ENCODE data around the gene GRB2. TPM values are rescaled to one million over a fixed set of nuclear protein-coding genes. Genes with fewer than 3 reads are reported as not detected.
"Not testable (repeated sequence)": the region's sequence is repeated elsewhere in the genome, so short reads cannot be mapped to it uniquely, and the experiment has no call there.

Gene GRB2
- total and polyA plus RNA-seq, 5 donors from 2014 or later: 131 to 152 (median 141) TPM

DNA sequence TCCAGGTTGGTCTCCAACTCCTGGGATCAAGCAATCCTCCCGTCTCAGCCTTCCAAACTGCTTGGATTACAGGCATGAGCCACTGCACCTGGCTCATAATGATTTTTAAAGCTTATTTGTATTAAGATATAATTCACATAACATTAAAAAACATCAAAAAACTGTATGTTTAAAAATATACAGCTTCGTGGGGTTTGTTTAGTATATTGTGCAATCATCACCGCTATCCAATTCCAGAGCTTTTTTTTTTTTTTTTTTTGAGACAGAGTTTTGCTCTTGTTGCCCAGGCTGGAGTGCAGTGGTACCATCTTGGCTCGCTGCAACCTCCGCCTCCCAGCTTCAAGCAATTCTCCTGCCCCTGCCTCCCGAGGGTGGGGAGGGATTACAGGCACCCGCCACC lies 105.2 kb downstream of the GRB2 start:
- Mint-ChIP-seq H3K4me3 (no peak overlapping the region), H3K27me3 (no peaks in the 10 kb centered on the region), H3K27ac (no peak overlapping the region), H3K4me1 (peaks cover 3 to 23% (median 12%) of the 10 kb centered on the region in 4 donors), H3K36me3 (no peaks in the 10 kb centered on the region), H3K9me3 (no peaks in the 10 kb centered on the region)
- H3K4me1 ChIP-seq (ENCODE audit: control insufficient read depth, insufficient read depth, low read length, poor library complexity, severe bottlenecking): peaks cover 13% of the 10 kb centered on the region
- no peak overlapping the region for H3K27ac ChIP-seq (ENCODE audit: insufficient read depth, low read length, poor library complexity, severe bottlenecking)
- no peak overlapping the region for H3K4me3 ChIP-seq (ENCODE audit: low read depth, low read length)
- DNase-seq (no peak), ATAC-seq (ENCODE audit: low read depth in 2 of 2) (no peak)
- H3K27me3 ChIP-seq (ENCODE audit: control insufficient read depth, insufficient read depth, low read length): no peaks in the 10 kb centered on the region
- H3K36me3 ChIP-seq (ENCODE audit: control insufficient read depth, insufficient read depth, low read length): no peaks in the 10 kb centered on the region
- no peaks in the 10 kb centered on the region for H3K9me3 ChIP-seq (ENCODE audit: control insufficient read depth in 2 of 2, low read length in 2 of 2)

- peak overlapping the region; percentile 66 for H3K27ac ChIP-seq (ENCODE audit: insufficient read depth, low read length, poor library complexity, severe bottlenecking)
- H3K27me3 ChIP-seq (ENCODE audit: control insufficient read depth, insufficient read depth, low read length): no peaks in the 10 kb centered on the region
- DNase-seq (peak in 1 of 3 donors; percentile 59), ATAC-seq (ENCODE audit: low read depth in 2 of 2) (peak; percentile 49 to 57)
- H3K4me1 ChIP-seq (ENCODE audit: control insufficient read depth, insufficient read depth, low read length, poor library complexity, severe bottlenecking): peaks cover 18% of the 10 kb centered on the region
- H3K4me1 Mint-ChIP-seq: peaks cover 5 to 27% (median 15%) of the 10 kb centered on the region in 4 donors
- H3K36me3 Mint-ChIP-seq: no peaks in the 10 kb centered on the region
- peak overlapping the region; percentile 5 to 82 (median 26) for H3K4me3 Mint-ChIP-seq
- no peaks in the 10 kb centered on the region for H3K36me3 ChIP-seq (ENCODE audit: control insufficient read depth, insufficient read depth, low read length)
- H3K9me3 Mint-ChIP-seq: no peaks in the 10 kb centered on the region
- H3K9me3 ChIP-seq (ENCODE audit: control insufficient read depth in 2 of 2, low read length in 2 of 2): no peaks in the 10 kb centered on the region
- peak overlapping the region; percentile 57 for H3K4me3 ChIP-seq (ENCODE audit: low read depth, low read length)
- H3K27me3 Mint-ChIP-seq: no peaks in the 10 kb centered on the region
- peak overlapping the region; percentile 28 to 64 (median 60) for H3K27ac Mint-ChIP-seq
Measured at GRCh38 chr17:75295201-75296158, 110.0 kb downstream of the GRB2 start.

GRCh38 chr17:75292810-75293448 lies 112.5 kb downstream of the GRB2 start:
- not testable (repeated sequence) for H3K27me3 Mint-ChIP-seq; H3K36me3 Mint-ChIP-seq; H3K27ac ChIP-seq (ENCODE audit: insufficient read depth, low read length, poor library complexity, severe bottlenecking); H3K9me3 ChIP-seq (ENCODE audit: control insufficient read depth in 2 of 2, low read length in 2 of 2); H3K4me3 ChIP-seq (ENCODE audit: low read depth, low read length); H3K36me3 ChIP-seq (ENCODE audit: control insufficient read depth, insufficient read depth, low read length); H3K9me3 Mint-ChIP-seq; H3K27me3 ChIP-seq (ENCODE audit: control insufficient read depth, insufficient read depth, low read length); DNase-seq; ATAC-seq (ENCODE audit: low read depth in 2 of 2); H3K27ac Mint-ChIP-seq
- peak overlapping the region in 3 of 4 donors; percentile 15 to 43 (median 21) for H3K4me3 Mint-ChIP-seq
- H3K4me1 Mint-ChIP-seq: peaks cover 10 to 44% (median 25%) of the 10 kb centered on the region in 4 donors
- H3K4me1 ChIP-seq (ENCODE audit: control insufficient read depth, insufficient read depth, low read length, poor library complexity, severe bottlenecking): peaks cover 31% of the 10 kb centered on the region

DNA sequence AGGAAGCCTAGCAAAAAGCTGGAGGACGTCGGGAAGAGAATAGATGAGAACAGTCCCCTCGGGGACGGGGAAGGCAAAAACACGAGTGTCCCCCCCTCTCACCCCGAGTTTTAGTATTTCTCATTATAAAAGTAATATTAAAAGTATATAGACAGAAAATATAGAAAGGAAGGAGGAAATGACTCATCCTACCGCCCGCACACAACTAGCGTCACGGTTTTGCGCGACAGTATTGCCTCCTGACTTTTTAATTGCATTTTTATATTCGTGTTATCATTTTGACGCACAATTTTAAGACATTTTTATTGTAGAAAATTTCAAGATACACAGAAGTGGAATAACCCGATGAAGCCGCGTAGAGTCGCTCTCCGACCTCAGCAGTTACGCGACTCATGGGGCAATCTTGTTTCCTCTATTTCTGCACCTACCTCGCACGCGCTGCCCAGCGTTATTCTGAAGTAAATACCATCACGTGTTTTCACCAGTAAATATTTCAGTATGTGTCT lies 115.6 kb downstream of the GRB2 start:
- no peaks in the 10 kb centered on the region for H3K9me3 Mint-ChIP-seq
- peak overlapping the region; percentile 95 to 100 (median 100) for H3K4me3 Mint-ChIP-seq
- peak overlapping the region; percentile 99 to 100 (median 99) for H3K27ac Mint-ChIP-seq
- peaks cover 12% of the 10 kb centered on the region for H3K36me3 ChIP-seq (ENCODE audit: control insufficient read depth, insufficient read depth, low read length)
- H3K4me1 ChIP-seq (ENCODE audit: control insufficient read depth, insufficient read depth, low read length, poor library complexity, severe bottlenecking): peaks cover 15% of the 10 kb centered on the region
- peak overlapping the region; percentile 89 for H3K4me3 ChIP-seq (ENCODE audit: low read depth, low read length)
- peak; percentile 66 to 87 (median 80) for DNase-seq
- H3K4me1 Mint-ChIP-seq: peaks cover 4 to 24% (median 12%) of the 10 kb centered on the region in 4 donors
- no peaks in the 10 kb centered on the region for H3K36me3 Mint-ChIP-seq
- ATAC-seq (ENCODE audit: low read depth in 2 of 2): peak; percentile 23 to 27
- peak overlapping the region; percentile 99 for H3K27ac ChIP-seq (ENCODE audit: insufficient read depth, low read length, poor library complexity, severe bottlenecking)
- no peaks in the 10 kb centered on the region for H3K9me3 ChIP-seq (ENCODE audit: control insufficient read depth in 2 of 2, low read length in 2 of 2)
- H3K27me3 ChIP-seq (ENCODE audit: control insufficient read depth, insufficient read depth, low read length): no peaks in the 10 kb centered on the region
- H3K27me3 Mint-ChIP-seq: no peaks in the 10 kb centered on the region

DNA sequence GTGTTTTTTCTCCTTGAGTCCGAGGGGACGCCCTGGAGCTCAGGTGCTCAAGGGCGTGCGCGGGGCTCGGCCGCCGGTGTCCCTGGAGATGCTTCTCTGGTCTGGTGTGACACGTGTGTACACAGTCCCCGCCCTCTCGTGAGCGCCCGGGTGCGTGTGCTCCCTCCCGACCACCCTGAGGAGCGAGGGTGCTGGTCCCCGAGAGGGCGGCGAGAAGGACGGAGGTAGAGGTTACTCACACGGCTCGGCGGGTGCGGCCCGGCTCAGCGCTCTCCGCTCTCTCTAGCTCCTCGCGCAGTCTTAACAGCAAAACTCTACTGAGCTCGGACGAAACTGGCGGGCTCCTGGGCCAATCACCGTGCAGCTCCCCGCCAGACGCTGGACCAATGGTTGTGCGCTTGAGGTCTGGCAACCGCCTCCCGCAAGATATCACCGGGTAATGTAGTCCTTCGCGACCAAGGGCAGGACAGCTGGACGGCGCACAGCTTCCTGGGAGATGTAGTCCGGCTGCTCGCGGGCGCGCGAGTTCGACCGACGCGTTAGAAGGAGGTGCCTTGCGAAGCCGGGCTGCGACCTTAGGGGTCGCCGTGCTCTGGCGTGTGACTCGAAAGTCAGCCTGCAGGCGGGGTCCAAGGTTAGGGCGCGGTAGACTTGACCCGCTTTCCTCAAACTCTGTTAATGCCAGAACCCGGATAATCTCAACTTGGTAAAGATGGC lies 116.2 kb downstream of the GRB2 start, which contains the start of gene SLC25A19:
TSS of gene SLC25A19 (minus strand) at position 319 of the 717 bp plus-strand sequence. CDS start 2,669 bp downstream, outside the sequence.
- Mint-ChIP-seq H3K4me1 (peaks cover 4 to 21% (median 12%) of the 10 kb centered on the region in 4 donors), H3K27ac (peak within 1 kb of the TSS; percentile 99 to 100 (median 99)), H3K27me3 (no peaks in the 10 kb centered on the region), H3K4me3 (peak within 1 kb of the TSS; percentile 95 to 100 (median 100)), H3K9me3 (no peaks in the 10 kb centered on the region), H3K36me3 (no peaks in the 10 kb centered on the region)
- H3K4me3 ChIP-seq (ENCODE audit: low read depth, low read length): peak within 1 kb of the TSS; percentile 89
- DNase-seq: peak; percentile 96 to 100 (median 97)
- peak; percentile 92 to 96 for ATAC-seq (ENCODE audit: low read depth in 2 of 2)
- H3K27ac ChIP-seq (ENCODE audit: insufficient read depth, low read length, poor library complexity, severe bottlenecking): peak within 1 kb of the TSS; percentile 99
- H3K4me1 ChIP-seq (ENCODE audit: control insufficient read depth, insufficient read depth, low read length, poor library complexity, severe bottlenecking): peaks cover 15% of the 10 kb centered on the region
- no peaks in the 10 kb centered on the region for H3K9me3 ChIP-seq (ENCODE audit: control insufficient read depth in 2 of 2, low read length in 2 of 2)
- H3K27me3 ChIP-seq (ENCODE audit: control insufficient read depth, insufficient read depth, low read length): no peaks in the 10 kb centered on the region
- H3K36me3 ChIP-seq (ENCODE audit: control insufficient read depth, insufficient read depth, low read length): peaks cover 14% of the 10 kb centered on the region

GRCh38 chr17:75288770-75289114 lies 116.7 kb downstream of the GRB2 start:
- peaks cover 14% of the 10 kb centered on the region for H3K36me3 ChIP-seq (ENCODE audit: control insufficient read depth, insufficient read depth, low read length)
- peak overlapping the region; percentile 76 for H3K4me3 ChIP-seq (ENCODE audit: low read depth, low read length)
- ATAC-seq (ENCODE audit: low read depth in 2 of 2): no peak
- no peaks in the 10 kb centered on the region for H3K27me3 ChIP-seq (ENCODE audit: control insufficient read depth, insufficient read depth, low read length)
- H3K27ac ChIP-seq (ENCODE audit: insufficient read depth, low read length, poor library complexity, severe bottlenecking): peak overlapping the region; percentile 99
- Mint-ChIP-seq H3K27ac (peak overlapping the region; percentile 99 to 100 (median 99)), H3K36me3 (peaks cover under 1% of the 10 kb centered on the region), H3K4me3 (peak overlapping the region; percentile 95 to 100 (median 100)), H3K9me3 (no peaks in the 10 kb centered on the region), H3K4me1 (peaks cover 4 to 21% (median 12%) of the 10 kb centered on the region in 4 donors), H3K27me3 (no peaks in the 10 kb centered on the region)
- H3K9me3 ChIP-seq (ENCODE audit: control insufficient read depth in 2 of 2, low read length in 2 of 2): no peaks in the 10 kb centered on the region
- no peak for DNase-seq
- peaks cover 15% of the 10 kb centered on the region for H3K4me1 ChIP-seq (ENCODE audit: control insufficient read depth, insufficient read depth, low read length, poor library complexity, severe bottlenecking)

- Mint-ChIP-seq H3K9me3 (no peaks in the 10 kb centered on the region), H3K4me1 (peaks cover 4 to 21% (median 12%) of the 10 kb centered on the region in 4 donors), H3K27ac (peak overlapping the region; percentile 78 to 99 (median 96)), H3K27me3 (no peaks in the 10 kb centered on the region), H3K4me3 (peak overlapping the region; percentile 95 to 100 (median 100)), H3K36me3 (peaks cover 4% of the 10 kb centered on the region)
- Histone ChIP-seq H3K4me1 (ENCODE audit: control insufficient read depth, insufficient read depth, low read length, poor library complexity, severe bottlenecking) (peaks cover 15% of the 10 kb centered on the region), H3K4me3 (ENCODE audit: low read depth, low read length) (peak overlapping the region; percentile 76), H3K36me3 (ENCODE audit: control insufficient read depth, insufficient read depth, low read length) (peaks cover 14% of the 10 kb centered on the region), H3K27me3 (ENCODE audit: control insufficient read depth, insufficient read depth, low read length) (no peaks in the 10 kb centered on the region), H3K9me3 (ENCODE audit: control insufficient read depth in 2 of 2, low read length in 2 of 2) (no peaks in the 10 kb centered on the region), H3K27ac (ENCODE audit: insufficient read depth, low read length, poor library complexity, severe bottlenecking) (peak overlapping the region; percentile 99)
- no peak for DNase-seq
- ATAC-seq (ENCODE audit: low read depth in 2 of 2): no peak
Measured at GRCh38 chr17:75288359-75288758, 117.1 kb downstream of the GRB2 start.

Measured in CD4-positive, CD25-positive, alpha-beta regulatory T cell (primary cell).